ENCODE measurements around the gene GOLGA6L9. TPM values are rescaled to one million over a fixed set of nuclear protein-coding genes. Genes with fewer than 3 reads are reported as not detected.

GOLGA6L9 gene
- total RNA-seq, result 0.99 and 1.6 TPM in 2 replicates

GRCh38 chr15:82429693-82430092, at the start of gene GOLGA6L9:
TSS of gene GOLGA6L9 (plus strand) at chr15:82429816. CDS start at chr15:82430080, 264 bp downstream.

Other genes starting within 250 kb of the GOLGA6L9 start
- 21.5 and 35.1 TPM in 2 replicates for gene EFL1, start 167.1 kb upstream of the GOLGA6L9 start, total RNA-seq
- 0.44 and 0.50 TPM in 2 replicates for gene SAXO2, start 167.0 kb upstream of the GOLGA6L9 start, total RNA-seq
- gene GOLGA6L10, start 80.3 kb upstream of the GOLGA6L9 start, total RNA-seq, result under 0.01 and 0.44 TPM in 2 replicates
- 1,023 and 1,497 TPM in 2 replicates for gene RPS17, start 110.6 kb downstream of the GOLGA6L9 start, total RNA-seq
- 36.7 and 42.7 TPM in 2 replicates for gene CPEB1, start 217.5 kb downstream of the GOLGA6L9 start, total RNA-seq

Data from smooth muscle cell of trachea (primary cell).